Measurements from ENCODE around the gene MAP4K3. TPM values are rescaled to one million over a fixed set of nuclear protein-coding genes. Genes with fewer than 3 reads are reported as not detected.

MAP4K3 gene
- total and polyA plus RNA-seq, 2 of the 4 experiments (the other 2 are of a cell fraction): 13.2 to 32.6 TPM

GRCh38 chr2:39223909-39224308, 213.2 kb downstream of the MAP4K3 start:
- no TSS peak for BruUV-seq (replicated peaks)
- H2BK15ac ChIP-seq (ENCODE audit: low read depth, low read length): no peak overlapping the region
- H4K5ac ChIP-seq (ENCODE audit: low read depth, low read length): no peak overlapping the region
- H3K23ac ChIP-seq (ENCODE audit: low read depth, low read length): no peak overlapping the region
- no peak overlapping the region for H3K9ac ChIP-seq (ENCODE audit: low read depth, low read length)
- H3K18ac ChIP-seq (ENCODE audit: low read depth, low read length): no peak overlapping the region
- no peak overlapping the region for H2AK5ac ChIP-seq (ENCODE audit: low read depth, low read length)
- ChIA-PET CTCF (no interaction called here), POLR2A (ENCODE audit: unreplicated experiment) (no interaction called here)
- no peak overlapping the region for H3K14ac ChIP-seq (replicated peaks; ENCODE audit: low read depth, low read length)
- WGBS, 2 experiments (ENCODE audit: extremely low coverage in 2 of 2, insufficient read length in 1 of 2): no CpG with 5 or more reads among the region's 1 CpG
- no peaks in the 10 kb centered on the region for H3K9me3 ChIP-seq (ENCODE audit: control insufficient read depth, insufficient read depth, low read length)
- no peak overlapping the region for H2AK9ac ChIP-seq (replicated peaks; ENCODE audit: low read depth, low read length, poor library complexity)
- H3K4ac ChIP-seq (ENCODE audit: low read depth, low read length): no peak overlapping the region
- 0 out of 2 replicates have a peak, but pooled peaks cover 1% of the 10 kb centered on the region for H3K4me1 ChIP-seq (ENCODE audit: control insufficient read depth, insufficient read depth, low read length)
- H4K8ac ChIP-seq (ENCODE audit: low read depth in 2 of 2, low read length in 2 of 2): no peak overlapping the region
- dilution Hi-C loops (cut with HindIII; ENCODE audit: low sequenced_read_pairs, unreplicated experiment): loop anchor here (25.0 kb wide), 1 partner anchor 137 kb away; no protein-coding TSS in a partner anchor
- intact Hi-C loops (cut with micrococcal nuclease): no loop called here
- no peaks in the 10 kb centered on the region for H3K9me1 ChIP-seq (ENCODE audit: insufficient read depth, low read length)
- H3K56ac ChIP-seq (ENCODE audit: extremely low read depth, insufficient read depth, low read length): no peak overlapping the region
- H2BK5ac ChIP-seq (ENCODE audit: low read depth, low read length, poor library complexity, severe bottlenecking): no peak overlapping the region
- no peak overlapping the region for H2BK120ac ChIP-seq (ENCODE audit: low read depth, low read length)
- no peak for DNase-seq
- no peaks in the 10 kb centered on the region for H3K27me3 ChIP-seq (ENCODE audit: control insufficient read depth, insufficient read depth, low read length)
- H2AFZ ChIP-seq (replicated peaks; ENCODE audit: low read length, poor library complexity): no peak overlapping the region
- H3K79me1 ChIP-seq (ENCODE audit: low read depth in 1 of 2, low read length in 2 of 2): no peaks in the 10 kb centered on the region
- H3K4me3 ChIP-seq (ENCODE audit: insufficient read depth, low read depth, low read length): no peak overlapping the region
- no peak overlapping the region for H2BK20ac ChIP-seq (ENCODE audit: low read depth, low read length)
- no peaks in the 10 kb centered on the region for H4K20me1 ChIP-seq (ENCODE audit: insufficient read depth, low read length)
- H4K91ac ChIP-seq (ENCODE audit: insufficient read depth, low read depth, low read length): no peak overlapping the region
- H3K36me3 ChIP-seq (ENCODE audit: control insufficient read depth, insufficient read depth, low read length): no peaks in the 10 kb centered on the region
- ATAC-seq (ENCODE audit: low read depth): no peak
- no peak overlapping the region for H3K4me2 ChIP-seq (ENCODE audit: low read depth, low read length)
- TF ChIP-seq MAFK (IDR thresholded peaks at IDR 0.05; ENCODE audit: low read depth, low read length) (peak; percentile 50), ELK1 (IDR thresholded peaks at IDR 0.05; ENCODE audit: borderline replicate concordance, low read depth, low read length) (no peak)
- no peak overlapping the region for H3K27ac ChIP-seq (ENCODE audit: insufficient read depth, low read length)
- in situ Hi-C loops (cut with MboI; ENCODE audit: low sequenced_read_pairs): loop anchor here (10.0 kb wide), 1 partner anchor 279 kb away; no protein-coding TSS in a partner anchor

All from IMR-90 (cell line).